Upper lobe of left lung (tissue), 4 donors: ENCODE results near the gene CALHM2.

ENCODE experiments used
- CTCF ChIP-seq, 6 experiments: fragments of 450-650 bp in 4 of 6; fragments of 200-600 bp in 2 of 6; sonication (generic) in 2 of 6; IDR thresholded peaks; one replicate each; pipeline ENCODE4 v1.5.1; 2016 to 2019; ENCODE audit warnings: antibody characterized with exemption in 6 of 6
- EP300 ChIP-seq, 4 donors: sonication (generic); formaldehyde crosslinking; IDR thresholded peaks; one replicate each; pipeline ENCODE4 v1.5.1; 2017; ENCODE audit warnings: antibody characterized with exemption in 4 of 4, control low read depth in 2 of 4
- POLR2A ChIP-seq, 4 donors: fragments of 450-650 bp; IDR thresholded peaks; one replicate each; pipeline ENCODE4 v1.5.1; 2016 to 2017; ENCODE audit warnings: antibody characterized with exemption in 4 of 4, mild to moderate bottlenecking in 2 of 4
- POLR2AphosphoS5 ChIP-seq, 2 donors: sonication (generic); formaldehyde crosslinking; IDR thresholded peaks; one replicate each; pipeline ENCODE4 v1.5.1; 2017; ENCODE audit warnings: antibody characterized with exemption in 2 of 2

GRCh38 chr10:103491729-103492364 is 39.7 kb upstream of the CALHM2 start:
- TF ChIP-seq CTCF (IDR thresholded peaks at IDR 0.05) (no peak), POLR2A (IDR thresholded peaks at IDR 0.05) (no peak), POLR2AphosphoS5 (IDR thresholded peaks at IDR 0.05) (no peak), EP300 (IDR thresholded peaks at IDR 0.05) (no peak)
